ENCODE measurements around the gene GCN1.
"Not testable (repeated sequence)": the region's sequence is repeated elsewhere in the genome, so short reads cannot be mapped to it uniquely, and the experiment has no call there.

Gene GCN1

DNA sequence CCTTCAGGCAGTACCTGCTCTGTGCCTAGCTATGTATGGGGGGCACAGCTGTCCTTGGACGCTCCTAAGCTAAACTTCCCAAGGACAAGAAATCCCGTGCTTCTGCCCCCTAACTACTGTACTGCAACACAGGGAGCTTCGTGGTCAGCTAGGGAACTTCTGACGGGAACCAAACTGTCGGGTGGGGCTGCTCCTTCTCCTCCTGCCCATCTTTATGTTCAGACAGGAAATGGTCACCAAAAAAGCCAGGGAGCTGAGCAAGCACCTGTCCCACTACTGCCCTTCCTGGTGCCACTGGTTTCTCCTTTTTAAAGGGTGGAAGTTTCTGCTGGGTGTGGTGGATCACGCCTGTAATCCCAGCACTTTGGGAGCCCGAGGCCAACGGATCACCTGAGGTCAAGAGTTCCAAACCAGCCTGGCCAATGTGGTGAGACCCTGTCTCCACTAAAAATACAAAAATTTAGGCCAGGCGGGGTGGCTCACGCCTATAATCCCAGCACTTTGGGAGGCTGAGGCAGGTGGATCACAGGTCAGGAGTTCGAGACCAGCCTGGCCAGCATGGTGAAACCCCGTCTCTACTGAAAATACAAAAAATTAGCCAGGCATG is 44.4 kb upstream of the GCN1 start:
- TF ChIP-seq, protein P1, sequence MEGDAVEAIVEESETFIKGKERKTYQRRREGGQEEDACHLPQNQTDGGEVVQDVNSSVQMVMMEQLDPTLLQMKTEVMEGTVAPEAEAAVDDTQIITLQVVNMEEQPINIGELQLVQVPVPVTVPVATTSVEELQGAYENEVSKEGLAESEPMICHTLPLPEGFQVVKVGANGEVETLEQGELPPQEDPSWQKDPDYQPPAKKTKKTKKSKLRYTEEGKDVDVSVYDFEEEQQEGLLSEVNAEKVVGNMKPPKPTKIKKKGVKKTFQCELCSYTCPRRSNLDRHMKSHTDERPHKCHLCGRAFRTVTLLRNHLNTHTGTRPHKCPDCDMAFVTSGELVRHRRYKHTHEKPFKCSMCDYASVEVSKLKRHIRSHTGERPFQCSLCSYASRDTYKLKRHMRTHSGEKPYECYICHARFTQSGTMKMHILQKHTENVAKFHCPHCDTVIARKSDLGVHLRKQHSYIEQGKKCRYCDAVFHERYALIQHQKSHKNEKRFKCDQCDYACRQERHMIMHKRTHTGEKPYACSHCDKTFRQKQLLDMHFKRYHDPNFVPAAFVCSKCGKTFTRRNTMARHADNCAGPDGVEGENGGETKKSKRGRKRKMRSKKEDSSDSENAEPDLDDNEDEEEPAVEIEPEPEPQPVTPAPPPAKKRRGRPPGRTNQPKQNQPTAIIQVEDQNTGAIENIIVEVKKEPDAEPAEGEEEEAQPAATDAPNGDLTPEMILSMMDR (IDR thresholded peaks at IDR 0.05; ENCODE audit: low read depth, low read length, missing control alignments) = no peak
- DNase-seq (ENCODE audit: extremely low read depth, low read depth) = no peak
- no peak overlapping the region for H3K4me3 ChIP-seq (replicated peaks; ENCODE audit: low read depth, low read length)

DNA sequence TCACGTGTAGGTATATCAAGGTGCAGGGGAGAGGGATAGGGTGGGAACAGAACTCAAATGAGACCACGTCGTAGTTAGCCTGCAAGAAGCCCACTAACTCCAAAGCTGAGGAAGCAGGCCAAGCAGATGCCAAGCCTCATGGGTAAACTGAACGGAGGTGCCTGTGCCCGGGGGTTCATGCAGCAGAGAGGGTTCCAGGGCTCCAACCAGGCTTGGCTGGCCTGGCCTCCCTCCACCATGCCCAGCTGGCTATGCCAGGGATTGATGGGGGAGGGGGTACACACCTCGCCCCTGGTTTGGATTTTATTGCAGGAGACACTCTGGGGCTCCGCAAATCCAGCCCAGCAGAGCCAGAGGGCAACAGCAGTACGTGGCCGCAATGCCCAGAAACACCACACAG is 43.7 kb upstream of the GCN1 start:
- no peak overlapping the region for H3K4me3 ChIP-seq (replicated peaks; ENCODE audit: low read depth, low read length)
- DNase-seq (ENCODE audit: extremely low read depth, low read depth) = no peak
- TF ChIP-seq, protein P1 (IDR thresholded peaks at IDR 0.05; ENCODE audit: low read depth, low read length, missing control alignments) = no peak

DNA sequence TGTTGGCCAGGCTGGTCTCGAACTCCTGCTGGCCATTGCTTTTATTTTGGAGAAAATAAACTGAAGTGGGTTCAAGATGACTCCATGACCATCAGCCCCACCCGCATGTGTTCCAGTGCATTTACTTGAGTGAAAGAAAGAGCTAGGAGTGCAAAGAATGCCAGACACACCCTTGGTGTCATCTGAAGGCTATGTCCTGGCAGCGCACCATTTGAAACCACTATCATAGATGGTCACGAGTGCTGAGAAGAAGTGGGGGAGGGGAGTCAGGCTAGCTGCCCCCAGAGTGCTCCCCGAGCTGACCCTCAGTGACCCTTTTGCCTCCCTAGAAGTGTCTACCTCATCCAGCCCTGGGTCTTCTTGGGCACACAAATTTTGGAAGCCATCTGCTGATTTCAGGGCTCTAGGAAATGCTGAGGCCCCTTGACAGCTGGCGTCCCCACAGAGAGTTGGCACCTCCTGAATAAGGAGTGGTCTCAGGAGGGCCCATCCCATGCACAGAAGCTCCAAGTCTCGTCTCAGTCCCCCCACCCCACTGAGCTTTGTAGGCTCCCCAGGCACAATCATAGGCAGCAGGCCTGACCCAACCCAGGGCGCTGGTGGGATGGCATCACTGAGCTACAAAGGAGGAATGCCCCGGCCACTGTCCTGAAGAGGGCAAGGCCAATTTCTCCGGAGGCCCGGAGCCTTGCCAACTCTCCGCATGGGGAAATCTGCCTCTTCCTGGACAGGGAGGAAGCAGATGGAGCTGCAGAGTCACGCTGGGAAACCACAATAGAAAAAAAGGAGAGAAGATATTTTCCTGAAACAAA is 43.1 kb upstream of the GCN1 start:
- H3K4me3 ChIP-seq (replicated peaks; ENCODE audit: low read depth, low read length) = no peak overlapping the region
- no peak for DNase-seq (ENCODE audit: extremely low read depth, low read depth)
- TF ChIP-seq, protein P1 (IDR thresholded peaks at IDR 0.05; ENCODE audit: low read depth, low read length, missing control alignments) = no peak

DNA sequence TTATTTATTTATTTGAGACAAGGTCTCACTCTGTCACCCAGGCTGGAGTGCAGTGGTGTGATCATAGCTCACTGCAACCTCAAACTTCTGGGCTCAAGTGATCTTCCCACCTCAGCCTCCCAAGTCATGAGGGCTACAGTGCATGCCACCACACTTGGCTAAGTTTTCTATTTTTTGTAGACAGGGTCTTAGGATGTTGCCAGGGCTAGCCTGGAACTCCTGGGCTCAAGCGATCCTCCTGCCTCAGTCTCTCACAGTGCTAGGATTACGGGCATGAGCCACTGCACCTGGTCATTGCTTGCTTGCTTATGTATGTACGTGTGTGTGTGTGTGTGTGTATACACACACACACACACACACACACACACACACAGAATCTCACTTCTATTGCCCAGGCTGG is 42.3 kb upstream of the GCN1 start:
- DNase-seq (ENCODE audit: extremely low read depth, low read depth); H3K4me3 ChIP-seq (replicated peaks; ENCODE audit: low read depth, low read length): not testable (repeated sequence)

DNA sequence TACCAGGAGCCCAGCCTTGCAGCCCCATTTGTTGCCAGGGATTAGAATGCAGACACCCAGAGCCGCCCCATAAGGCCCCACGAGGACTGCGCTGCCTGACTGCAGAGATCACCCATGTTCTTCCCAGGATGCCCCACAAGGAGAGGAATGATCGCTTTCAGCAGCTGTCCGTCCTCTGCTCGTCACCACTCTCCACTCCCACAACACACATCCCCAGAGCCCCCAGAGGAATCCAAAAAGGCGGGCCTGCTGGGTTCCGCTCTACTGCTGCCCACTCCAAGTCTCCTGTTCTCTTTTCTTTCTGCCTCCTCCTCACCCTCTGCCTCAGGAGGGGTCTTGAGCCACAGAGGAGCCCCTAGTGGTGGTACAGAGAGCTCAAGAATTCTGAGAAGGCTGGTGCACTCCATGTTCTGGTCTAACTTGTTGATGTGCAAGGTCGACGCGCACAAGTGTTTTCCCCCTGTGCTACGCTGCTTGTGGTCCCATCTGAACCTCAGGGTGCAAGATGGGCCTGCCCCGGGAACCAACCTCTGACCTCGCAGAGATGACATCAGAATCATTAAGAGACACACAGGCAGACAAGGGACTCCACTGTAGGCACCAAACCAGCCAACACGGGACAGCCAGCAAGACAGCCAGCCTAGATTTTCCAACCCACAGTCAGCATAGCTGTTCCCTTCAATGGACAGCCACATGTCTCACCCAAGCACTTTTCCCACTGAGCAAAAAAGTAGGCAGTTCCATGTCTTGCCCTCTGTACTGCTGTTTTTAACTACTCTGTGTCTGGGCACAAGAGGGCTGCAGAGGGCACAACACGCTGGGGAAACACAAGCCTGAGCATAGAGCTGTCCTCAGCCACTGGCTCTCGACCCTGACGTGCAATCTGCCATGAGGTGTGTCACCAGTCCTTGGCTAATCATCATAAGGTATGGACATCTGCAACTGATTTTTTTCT is 41.1 kb upstream of the GCN1 start:
- no peak overlapping the region for H3K4me3 ChIP-seq (replicated peaks; ENCODE audit: low read depth, low read length)
- no peak for DNase-seq (ENCODE audit: extremely low read depth, low read depth)
- TF ChIP-seq, protein P1 (IDR thresholded peaks at IDR 0.05; ENCODE audit: low read depth, low read length, missing control alignments) = peak; percentile 24

DNA sequence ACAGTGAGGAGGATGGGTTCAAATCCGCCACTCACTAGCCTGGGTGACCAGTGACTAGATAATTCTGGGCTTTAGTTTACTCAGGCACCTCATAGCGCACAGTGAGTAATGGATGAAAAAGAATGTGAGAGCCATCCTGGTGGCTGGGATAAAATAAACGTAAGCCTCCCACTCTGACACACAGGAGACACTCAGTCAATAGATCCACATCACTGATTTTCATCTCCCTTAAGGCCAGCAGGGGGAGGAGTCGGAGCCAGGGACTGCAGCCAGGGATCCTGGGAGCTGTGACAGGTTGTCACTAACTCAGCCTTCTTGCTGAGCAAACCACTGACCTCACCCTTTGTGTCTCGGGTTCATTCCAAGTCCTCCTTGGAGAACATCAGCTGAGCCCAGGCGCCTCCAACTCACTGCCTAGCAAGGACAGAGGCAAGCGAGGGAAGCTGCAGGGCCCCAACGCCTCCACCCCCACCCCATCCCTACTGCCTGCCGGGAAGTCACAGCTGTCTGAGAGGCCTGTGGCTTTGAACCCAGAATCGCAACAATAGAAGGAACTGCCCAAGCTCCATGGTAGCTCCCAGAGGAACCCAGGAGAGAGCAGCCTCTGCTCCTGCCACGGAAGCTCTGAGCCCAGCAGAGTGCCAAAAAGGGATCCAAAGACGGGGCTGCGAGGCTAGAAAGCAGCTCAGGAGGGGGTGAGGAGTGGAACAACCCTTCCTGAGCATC is 40.3 kb upstream of the GCN1 start:
- TF ChIP-seq, protein P1 (IDR thresholded peaks at IDR 0.05; ENCODE audit: low read depth, low read length, missing control alignments) = peak; percentile 65
- DNase-seq (ENCODE audit: extremely low read depth, low read depth) = peak; percentile 83
- no peak overlapping the region for H3K4me3 ChIP-seq (replicated peaks; ENCODE audit: low read depth, low read length)

All from HFF-Myc (cell line).